Stimulated activated CD4-positive, alpha-beta T cell treated with anti-CD3 and anti-CD28 coated beads, TNF-alpha, amount 100 ng/mL, for 1 hour (primary cell): ENCODE measurements around the gene C6orf163.

Experiments
- DNase-seq, 3 donors: peaks; one replicate each; pipeline ENCODE4 v3.0.0-alpha.2; 2020; ENCODE audit warnings: low read depth in 3 of 3, low spot score in 1 of 3

The C6orf163 gene

DNA sequence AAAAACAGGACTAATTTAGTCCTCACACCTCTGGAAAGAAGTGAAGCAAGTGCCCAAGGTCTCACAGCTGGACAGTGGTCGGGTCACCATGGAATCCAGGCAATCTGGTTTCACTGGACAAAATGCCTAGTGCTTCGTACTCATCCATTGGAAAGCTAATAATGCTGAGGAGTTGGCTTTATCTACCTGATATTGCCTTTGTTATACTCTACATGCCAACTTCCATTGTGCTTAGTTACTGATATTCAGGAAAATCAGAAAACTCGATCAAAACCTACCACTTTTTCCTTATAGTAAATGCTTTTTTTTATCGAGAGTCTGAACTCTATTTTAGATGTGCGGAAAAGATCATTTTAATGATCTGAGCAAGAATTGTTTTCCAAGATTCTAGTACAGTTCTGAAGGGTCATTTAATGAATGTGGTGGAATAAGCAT lies 64.1 kb downstream of the C6orf163 start:
- DNase-seq, result no peak
